HS-27A (cell line): ENCODE results near the gene KLHL29.
A peak's percentile ranks its signal among the peaks of the same experiment; 100 is the strongest.

Experiments used
- DNase-seq: peaks from one replicate; pipeline ENCODE4 v3.0.0-alpha.2; 2012; ENCODE audit warnings: low read depth, missing footprints

Gene KLHL29

DNA sequence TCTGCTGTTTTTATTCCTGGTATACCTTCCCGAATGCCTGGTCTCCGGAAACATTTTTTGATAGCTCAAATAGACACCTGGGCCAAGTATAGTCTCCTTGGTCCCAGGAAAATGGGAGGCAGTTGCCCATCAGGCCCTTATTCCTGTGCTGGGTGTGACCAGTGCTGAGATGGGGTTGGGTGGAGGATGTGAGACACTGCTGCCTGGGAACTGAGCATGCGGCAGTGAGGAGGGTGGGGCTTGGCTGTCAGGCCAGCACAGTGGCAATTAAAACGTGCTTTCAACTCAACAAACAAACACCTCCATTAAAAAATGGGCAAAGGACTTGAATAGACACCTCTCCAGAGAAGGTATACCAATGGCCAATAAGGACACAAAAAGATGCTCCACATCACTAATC, 12.5 kb downstream of the KLHL29 start:
- DNase-seq, result no peak

DNA sequence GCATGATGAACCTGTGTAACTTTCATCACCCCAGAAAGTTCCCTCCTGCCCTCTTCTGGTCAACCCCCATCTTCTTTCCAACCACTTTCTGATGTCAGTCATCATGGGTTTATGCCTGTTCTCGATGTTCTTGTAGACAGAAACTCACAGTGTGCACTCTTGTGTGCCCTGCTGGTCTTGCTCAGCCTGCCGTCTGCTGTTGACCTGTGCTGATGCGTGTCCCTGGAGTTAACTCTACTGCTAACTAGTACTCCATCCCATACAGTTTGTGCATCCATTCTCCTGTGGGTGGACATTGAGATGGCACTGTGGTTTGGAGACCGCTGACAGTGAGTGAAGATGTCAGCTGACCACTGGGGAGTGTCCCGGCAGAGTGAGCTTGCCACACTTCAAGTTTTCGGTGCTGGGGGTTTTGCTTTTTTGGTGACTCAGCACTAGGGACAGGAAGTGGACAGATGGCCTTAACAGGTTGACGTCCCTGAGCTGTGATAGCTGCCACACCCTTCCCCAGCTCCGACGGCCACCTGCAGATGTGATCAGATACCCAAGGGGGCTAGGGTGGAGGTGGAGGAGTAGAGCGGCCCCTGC, 14.8 kb downstream of the KLHL29 start:
- DNase-seq, result no peak

DNA sequence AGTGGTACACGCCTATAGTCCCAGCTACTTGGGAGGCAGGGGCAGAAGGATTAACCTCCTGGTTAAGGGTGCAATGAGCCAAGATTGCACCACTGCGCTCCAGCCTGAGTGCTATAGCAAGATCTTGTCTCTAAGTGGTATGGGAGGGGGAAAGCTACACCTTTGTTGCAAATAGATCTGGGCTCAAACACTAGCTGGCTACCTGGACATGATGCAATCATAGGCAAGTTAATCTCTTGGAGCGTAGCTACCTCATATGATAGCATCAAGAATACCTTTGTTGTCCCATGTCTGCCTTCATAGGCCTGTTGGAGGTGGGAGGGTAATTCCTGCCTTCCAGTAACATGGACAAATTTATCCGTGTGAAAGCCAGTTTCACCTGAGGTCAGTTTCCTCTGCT, 15.7 kb downstream of the KLHL29 start:
- no peak for DNase-seq

GRCh38 chr2:23401427-23402204, 16.6 kb downstream of the KLHL29 start:
- no peak for DNase-seq

DNA sequence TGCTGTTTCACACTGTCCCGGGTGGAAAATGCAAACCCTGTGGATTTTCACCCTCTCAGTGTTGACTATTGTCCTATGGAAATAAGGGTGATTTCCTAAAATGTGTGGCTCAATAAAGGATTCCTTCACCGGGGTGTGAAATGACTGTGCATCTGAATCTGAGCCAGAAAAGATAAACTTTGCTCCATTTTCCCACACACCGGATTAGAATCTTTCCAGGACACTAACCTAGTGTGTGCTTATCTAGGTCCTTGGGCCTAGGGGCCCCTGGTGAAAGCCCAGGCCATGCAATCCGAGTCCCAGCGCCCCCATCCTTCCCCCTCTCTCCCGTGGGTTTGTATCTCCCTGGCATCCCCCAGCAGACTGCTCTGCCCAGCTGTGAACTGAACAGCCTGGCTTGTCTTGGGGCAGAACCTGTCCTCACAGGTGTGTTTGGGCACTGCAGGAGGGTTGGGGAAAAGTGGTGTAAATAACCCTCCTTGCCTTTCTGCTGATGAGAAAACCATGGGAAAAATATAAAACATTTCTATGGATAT, 17.3 kb downstream of the KLHL29 start:
- DNase-seq, result no peak

GRCh38 chr2:23404426-23404825, 19.4 kb downstream of the KLHL29 start:
- DNase-seq, result no peak

DNA sequence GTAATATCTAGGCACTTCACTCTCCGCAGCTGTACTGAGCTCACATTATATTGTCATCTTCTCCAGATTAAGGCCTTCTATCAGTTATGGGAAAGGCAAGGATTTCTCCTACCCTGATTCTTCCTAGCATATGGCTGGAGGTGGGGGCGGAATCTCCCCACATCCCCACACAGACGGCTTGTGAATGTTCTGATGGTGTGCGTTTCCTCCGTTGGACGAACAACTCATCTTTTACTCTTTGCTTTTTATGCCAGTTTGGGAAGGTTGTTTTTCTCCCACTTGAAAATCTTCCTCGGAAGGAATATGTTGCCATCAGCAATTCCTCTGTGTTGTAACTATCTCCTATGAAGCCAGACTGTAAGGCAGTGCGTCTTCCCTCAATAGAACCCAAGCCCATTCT, 24.3 kb downstream of the KLHL29 start:
- DNase-seq, result no peak

GRCh38 chr2:23410596-23410995, 25.6 kb downstream of the KLHL29 start:
- no peak for DNase-seq

DNA sequence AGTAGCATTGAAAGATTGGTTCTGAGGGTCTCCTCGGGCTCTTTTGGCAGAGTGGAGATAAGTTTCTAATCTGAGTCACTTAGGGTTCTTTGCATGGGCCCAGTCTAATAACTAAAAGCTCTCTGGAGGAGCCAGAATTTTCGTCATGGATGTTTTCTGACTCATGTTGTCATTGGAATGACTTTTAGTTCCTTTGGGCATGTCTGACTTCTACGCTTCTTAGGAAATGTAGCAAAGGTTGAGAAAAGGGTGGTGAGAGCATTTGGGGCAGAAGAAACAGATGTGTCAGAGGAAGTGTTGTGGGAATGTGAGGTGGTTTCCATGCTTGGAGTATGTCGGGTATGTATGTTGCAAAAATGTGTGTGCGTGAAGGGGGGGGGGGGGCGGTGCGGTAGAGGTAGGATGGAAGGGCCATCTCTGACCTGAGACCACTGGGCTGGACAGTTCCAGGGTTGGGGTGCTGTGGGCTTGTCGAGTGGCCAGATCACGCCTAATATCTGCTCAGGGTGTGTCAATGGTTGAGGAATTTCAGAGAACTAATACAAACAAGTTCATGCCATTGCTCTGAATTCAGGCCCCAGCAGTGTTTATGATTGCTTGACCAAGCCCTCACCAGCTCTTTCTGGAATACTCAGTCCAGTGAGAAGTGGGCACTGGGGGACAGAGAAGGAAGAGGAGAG, 26.9 kb downstream of the KLHL29 start:
- peak; percentile 90 for DNase-seq

GRCh38 chr2:23412556-23413155, 27.7 kb downstream of the KLHL29 start:
- DNase-seq, result peak; percentile 88

GRCh38 chr2:23413641-23414040, 28.7 kb downstream of the KLHL29 start:
- no peak for DNase-seq

DNA sequence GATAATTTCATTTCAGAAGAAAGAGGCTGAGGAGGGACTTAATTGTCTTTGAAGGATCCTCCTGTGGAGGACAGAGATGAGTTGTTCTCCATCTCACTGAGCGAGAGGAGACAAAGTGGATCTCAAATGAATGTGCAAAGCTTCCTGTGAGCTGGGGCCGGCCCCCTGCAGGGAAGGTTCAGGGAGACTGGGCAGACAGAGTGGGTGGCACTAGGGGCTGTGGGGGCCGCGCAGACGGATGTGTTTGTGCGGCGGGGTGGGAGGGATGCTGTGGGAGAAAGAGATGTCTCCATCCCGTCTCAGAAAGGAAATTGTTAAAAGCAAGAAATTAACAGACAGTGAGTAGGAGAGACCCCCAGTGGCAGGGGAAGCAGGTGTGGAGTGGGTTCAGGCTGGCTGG, 29.1 kb downstream of the KLHL29 start:
- DNase-seq, result no peak

- DNase-seq, result no peak
Observed at GRCh38 chr2:23414871-23415270, 29.9 kb downstream of the KLHL29 start.

DNA sequence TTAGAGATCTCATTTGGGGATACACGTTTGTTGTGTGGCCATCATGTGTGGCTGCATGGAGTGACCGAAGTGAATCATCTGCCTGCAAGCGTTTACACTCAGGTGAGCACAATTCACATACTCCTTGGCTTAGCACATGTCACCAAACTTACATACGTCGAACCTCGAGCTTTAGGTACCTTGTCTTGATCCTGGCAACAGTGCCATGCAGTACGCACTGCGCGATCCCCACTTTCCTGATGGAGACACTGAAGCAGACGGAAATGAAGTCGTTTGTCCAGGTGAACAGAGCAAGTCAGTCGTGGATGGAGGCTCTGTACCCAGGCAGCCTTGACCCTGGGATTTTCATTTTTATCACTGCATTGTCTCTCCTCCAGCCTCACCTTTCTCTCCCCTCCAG, 32.3 kb downstream of the KLHL29 start:
- DNase-seq, result no peak

DNA sequence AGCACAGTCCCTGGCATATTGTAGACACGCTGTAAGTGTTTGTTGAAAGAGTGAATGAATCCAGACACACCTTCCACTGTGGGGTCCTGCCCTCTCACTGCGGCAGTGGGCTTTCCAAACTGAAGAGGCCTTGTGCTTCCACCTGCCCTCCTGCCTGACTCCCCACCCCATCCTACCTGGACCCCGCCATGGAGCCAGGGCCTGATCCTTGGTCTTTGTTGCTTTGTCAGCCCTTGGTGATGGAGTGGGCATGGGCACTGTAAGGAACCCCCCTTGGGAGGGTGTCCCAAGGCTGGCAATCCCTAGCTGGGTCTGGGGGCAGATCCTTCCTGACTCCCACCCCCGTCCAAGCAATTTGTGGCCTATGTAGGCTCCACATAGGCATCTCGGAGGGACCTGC, 33.1 kb downstream of the KLHL29 start:
- DNase-seq, result no peak

DNA sequence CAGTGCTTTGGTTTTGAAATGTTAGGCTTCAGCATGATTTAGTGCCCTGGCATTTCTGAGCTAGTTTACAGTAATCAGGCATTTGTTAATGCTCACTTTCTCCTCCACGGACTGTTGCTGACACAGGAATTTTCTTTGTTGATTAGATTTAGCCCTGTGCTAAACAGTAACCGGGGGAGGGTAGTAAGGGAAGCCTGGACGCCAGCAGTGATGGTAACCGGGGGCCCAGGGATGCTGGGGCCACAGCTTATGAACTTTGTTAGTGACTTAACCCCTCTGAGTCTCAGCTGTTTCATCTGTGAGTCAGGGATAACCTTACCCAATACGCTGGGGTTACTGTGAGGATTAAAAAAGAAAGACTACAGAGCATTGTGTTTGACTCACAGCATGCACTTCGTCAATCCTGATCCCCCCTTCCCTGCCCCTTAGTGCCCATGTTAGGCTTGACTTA, 33.5 kb downstream of the KLHL29 start:
- no peak for DNase-seq

- DNase-seq, result no peak
Observed at GRCh38 chr2:23419171-23420090, 34.5 kb downstream of the KLHL29 start.

DNA sequence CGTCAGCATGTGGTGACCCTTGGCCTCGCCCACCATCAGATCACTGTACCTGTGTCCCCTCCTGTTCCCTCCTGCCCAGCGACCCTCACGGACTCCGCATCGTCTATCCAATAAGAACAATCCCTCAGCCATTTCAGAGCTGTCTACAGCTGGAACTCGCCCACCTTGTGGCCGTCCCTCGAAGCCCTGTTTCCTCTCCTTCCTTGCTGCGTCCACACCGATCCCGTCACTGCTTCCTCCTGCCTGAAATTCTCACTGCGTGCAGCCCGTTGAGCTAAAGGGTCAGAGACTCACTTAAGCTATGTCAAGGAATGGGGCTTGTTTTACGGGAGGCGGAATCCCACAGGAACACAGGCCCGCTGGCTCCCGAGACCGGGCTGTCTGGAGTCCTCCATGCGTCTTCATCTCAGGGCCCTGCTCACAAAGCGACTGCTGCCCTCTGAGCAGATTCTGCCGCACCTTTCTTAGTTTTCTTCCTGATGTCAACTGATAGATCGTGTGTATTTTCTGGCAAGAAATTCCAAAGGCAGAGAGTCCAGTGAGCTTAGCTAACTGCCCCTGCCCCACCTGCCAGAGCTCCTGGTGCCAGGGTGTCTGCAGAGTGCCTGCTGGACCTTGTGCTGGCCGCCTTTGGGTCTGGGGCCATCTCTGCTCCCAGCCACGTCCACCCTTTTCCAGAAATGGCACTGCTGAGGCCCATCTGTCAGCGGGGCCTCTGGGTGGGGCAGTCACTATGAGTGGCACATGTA, 35.3 kb downstream of the KLHL29 start:
- DNase-seq, result no peak

DNA sequence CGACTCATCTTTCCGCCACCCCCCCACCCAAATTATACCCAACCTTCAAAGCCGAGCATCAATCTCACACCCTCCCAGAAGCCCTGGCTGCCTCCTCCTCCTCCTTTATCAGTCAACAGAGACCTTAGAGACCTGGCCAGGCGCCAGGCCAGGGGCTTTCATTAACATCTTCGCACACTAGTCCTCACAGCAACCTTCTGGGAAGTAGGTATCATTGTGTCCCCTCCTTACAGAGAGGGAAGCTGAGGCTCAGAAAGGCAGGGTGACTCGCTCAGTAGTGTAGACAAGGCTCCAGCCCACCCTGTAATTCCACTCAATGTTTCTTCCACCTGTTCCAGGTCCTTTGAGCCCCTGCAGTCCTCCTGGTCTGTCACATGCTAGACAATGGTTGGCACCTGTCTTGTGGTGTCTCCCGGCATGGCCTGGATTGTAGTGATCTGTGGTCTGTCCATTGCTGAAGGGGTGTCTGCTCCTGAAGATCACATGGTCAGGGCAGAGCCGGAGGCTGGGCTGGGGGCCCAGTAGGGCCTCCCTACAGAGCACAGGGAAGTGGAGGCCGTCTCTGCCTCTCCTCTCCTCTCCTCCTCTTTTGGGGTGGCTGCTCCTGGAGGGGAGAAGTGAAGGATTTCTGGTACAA, 36.0 kb downstream of the KLHL29 start:
- no peak for DNase-seq
